Nephron progenitor cell (in vitro differentiated cells): ENCODE data around the gene ZNF688.

Source experiments
- DNase-seq: peaks from one replicate; pipeline ENCODE4 v3.0.0; 2021
- H3K27ac Mint-ChIP-seq: 2 replicates; pipeline ENCODE4 v1.8.0; 2021; ENCODE audit warnings: mild to moderate bottlenecking, moderate library complexity, mixed read lengths
- H3K27me3 Mint-ChIP-seq: 2 replicates; pipeline ENCODE4 v1.8.0; 2021; ENCODE audit warnings: mild to moderate bottlenecking, low read depth, mixed read lengths; ENCODE audit not compliant: poor library complexity
- H3K36me3 Mint-ChIP-seq: 2 replicates; pipeline ENCODE4 v1.8.0; 2021; ENCODE audit warnings: low read depth, mixed read lengths
- H3K4me1 Mint-ChIP-seq: 2 replicates; pipeline ENCODE4 v1.8.0; 2021; ENCODE audit warnings: mixed read lengths
- H3K4me3 Mint-ChIP-seq: 2 replicates; pipeline ENCODE4 v1.8.0; 2021; ENCODE audit warnings: mild to moderate bottlenecking, moderate library complexity, mixed read lengths
- H3K9me3 Mint-ChIP-seq: 2 replicates; pipeline ENCODE4 v1.8.0; 2021; ENCODE audit warnings: mild to moderate bottlenecking, moderate library complexity, mixed read lengths
- TF ChIP-seq, protein P1 (sequence below): fragments of 200-600 bp; sonication (generic); IDR thresholded peaks from 2 replicates; pipeline ENCODE4 v1.5.0; 2021; ENCODE audit warnings: antibody characterized with exemption

The ZNF688 gene

DNA sequence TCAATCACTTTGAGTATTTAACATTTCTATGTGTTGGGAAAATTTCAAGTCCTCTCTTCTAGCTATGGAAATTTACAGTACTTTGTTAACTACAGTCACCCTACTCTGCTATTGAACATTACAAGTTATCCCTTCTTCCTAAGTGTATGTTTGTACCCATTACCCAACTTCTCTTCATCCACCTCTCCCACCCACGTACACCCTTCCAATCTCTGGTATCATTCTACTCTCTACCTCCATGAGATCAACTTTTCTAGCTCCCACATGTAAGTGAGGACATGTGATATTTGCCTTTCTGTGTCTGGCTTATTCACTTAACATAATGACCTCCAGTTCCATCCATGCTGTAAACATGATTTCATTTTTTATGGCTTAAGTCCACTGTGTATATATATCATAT is 3.2 kb upstream of the ZNF688 start:
- Mint-ChIP-seq H3K9me3 (no peaks in the 10 kb centered on the region), H3K27ac (peak overlapping the region; percentile 44), H3K4me1 (peaks cover 23% of the 10 kb centered on the region), H3K36me3 (peaks cover 20% of the 10 kb centered on the region), H3K27me3 (peaks cover 9% of the 10 kb centered on the region), H3K4me3 (no peak overlapping the region)
- TF ChIP-seq, protein P1, sequence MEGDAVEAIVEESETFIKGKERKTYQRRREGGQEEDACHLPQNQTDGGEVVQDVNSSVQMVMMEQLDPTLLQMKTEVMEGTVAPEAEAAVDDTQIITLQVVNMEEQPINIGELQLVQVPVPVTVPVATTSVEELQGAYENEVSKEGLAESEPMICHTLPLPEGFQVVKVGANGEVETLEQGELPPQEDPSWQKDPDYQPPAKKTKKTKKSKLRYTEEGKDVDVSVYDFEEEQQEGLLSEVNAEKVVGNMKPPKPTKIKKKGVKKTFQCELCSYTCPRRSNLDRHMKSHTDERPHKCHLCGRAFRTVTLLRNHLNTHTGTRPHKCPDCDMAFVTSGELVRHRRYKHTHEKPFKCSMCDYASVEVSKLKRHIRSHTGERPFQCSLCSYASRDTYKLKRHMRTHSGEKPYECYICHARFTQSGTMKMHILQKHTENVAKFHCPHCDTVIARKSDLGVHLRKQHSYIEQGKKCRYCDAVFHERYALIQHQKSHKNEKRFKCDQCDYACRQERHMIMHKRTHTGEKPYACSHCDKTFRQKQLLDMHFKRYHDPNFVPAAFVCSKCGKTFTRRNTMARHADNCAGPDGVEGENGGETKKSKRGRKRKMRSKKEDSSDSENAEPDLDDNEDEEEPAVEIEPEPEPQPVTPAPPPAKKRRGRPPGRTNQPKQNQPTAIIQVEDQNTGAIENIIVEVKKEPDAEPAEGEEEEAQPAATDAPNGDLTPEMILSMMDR: no peak
- DNase-seq: no peak

DNA sequence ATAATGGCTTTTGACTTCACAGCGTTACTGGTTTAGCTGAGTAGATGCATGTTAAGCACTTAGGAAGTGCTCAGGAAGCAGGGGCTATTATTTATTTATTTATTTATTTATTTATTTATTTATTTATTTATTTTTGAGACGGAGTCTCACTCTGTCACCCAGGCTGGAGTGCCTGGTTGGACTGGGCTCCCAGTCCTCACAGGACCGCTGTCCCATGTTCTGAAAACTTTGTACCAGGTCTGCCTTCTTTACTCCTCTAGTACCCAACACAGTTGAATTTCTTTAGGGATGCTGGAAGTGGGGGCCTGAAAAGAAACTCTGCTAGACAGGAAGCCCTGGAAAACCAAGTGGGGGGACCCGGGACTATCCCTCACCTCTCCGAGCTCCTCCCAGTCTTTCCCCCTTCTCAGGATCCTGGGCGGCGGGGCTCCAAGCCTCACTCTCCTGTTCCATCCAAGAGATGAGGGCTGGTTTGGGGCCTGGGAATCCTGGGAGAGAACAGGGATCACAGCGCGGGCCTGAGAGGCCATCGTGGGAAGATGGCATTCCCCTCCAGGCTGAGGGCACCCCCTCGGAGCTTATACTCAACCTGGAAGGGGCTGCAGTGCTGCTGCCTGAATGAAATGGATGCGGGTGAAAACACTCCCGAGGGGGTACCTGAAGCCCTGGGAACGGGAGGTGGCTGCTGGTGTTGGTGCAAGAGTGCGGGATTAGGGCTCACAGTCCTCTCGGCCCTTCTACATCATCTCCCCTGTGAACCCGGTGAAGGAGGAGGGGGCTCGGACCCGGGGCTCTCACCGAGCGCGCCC is 674 bp downstream of the ZNF688 start:
- peak; percentile 29 for DNase-seq
- Mint-ChIP-seq H3K27me3 (peaks cover 15% of the 10 kb centered on the region), H3K9me3 (no peaks in the 10 kb centered on the region)

DNA sequence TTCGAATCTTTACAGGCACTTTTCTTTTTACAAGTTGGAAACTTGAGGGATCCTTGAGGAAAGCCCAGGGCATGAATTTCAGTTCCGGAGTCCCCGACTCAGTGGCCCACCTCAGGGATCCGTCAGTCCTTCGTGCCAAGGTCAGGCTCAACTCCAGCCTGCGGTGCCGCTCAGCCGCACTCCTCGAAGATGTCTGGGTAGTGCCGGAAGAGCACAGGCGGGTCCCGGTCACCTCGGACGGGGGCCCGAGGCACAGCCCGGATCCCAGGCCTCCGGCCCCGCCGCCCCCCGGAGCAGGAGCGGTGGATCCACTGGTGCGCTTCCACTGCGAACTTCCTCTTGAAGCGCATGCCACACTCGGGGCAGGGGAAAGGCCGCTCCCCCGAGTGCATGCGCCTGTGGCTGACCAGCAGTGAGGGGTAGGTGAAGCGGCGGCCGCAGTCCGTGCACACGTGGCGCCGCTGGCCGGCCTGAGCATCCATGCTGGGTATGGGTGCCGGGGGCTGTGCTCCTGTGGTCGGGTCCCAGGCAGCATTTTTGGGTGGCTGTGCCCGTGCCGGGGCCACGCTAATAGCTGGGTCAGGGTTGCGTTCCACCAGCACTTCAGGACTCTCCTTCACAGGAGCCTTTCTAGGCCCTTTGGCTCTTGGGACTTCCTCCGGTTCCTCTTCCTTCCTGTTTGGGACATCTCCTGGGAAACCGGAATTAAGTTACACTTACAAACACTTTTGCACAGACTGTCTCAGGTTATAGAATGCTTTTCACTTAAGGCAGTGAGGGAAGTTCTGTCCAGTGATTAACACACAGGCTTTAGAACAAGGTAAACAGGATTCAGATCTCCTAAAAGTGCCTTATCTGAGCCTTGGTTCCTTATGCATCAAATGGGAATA is 1.5 kb downstream of the ZNF688 start:
- Mint-ChIP-seq H3K36me3 (peaks cover 5% of the 10 kb centered on the region), H3K27me3 (peaks cover 18% of the 10 kb centered on the region), H3K4me1 (peaks cover 34% of the 10 kb centered on the region), H3K9me3 (no peaks in the 10 kb centered on the region), H3K27ac (peak overlapping the region; percentile 78), H3K4me3 (peak overlapping the region; percentile 91)
- TF ChIP-seq, protein P1: no peak
- DNase-seq: no peak

More for the DNA sequence above, 674 bp downstream of the ZNF688 start:
- peak overlapping the region; percentile 91 for H3K4me3 Mint-ChIP-seq
- TF ChIP-seq, protein P1: no peak
- peaks cover 30% of the 10 kb centered on the region for H3K4me1 Mint-ChIP-seq
- peak overlapping the region; percentile 95 for H3K27ac Mint-ChIP-seq
- peaks cover 6% of the 10 kb centered on the region for H3K36me3 Mint-ChIP-seq

DNA sequence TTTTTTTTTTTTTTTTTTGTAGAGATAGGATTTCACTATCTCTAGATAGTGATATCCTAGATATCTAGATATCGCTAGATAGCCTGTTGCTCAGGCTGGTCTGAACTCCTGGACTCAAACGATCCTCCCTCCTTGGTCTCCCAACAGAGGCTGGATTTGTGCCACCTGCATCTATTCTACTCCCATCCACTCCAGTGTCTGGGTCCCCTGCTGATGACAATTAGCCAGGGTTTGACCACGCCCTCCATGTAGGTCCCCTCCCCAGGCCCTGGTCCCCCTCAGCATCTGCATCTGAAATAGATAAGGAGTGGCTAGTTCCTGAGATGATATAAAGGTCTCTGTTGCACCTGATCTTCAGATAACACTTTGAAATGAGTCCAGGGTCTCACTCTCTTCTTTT is 2.2 kb downstream of the ZNF688 start:
- no peak overlapping the region for H3K4me3 Mint-ChIP-seq
- TF ChIP-seq, protein P1: no peak
- no peak overlapping the region for H3K27ac Mint-ChIP-seq
- peaks cover 37% of the 10 kb centered on the region for H3K4me1 Mint-ChIP-seq
- no peaks in the 10 kb centered on the region for H3K9me3 Mint-ChIP-seq
- peaks cover 18% of the 10 kb centered on the region for H3K27me3 Mint-ChIP-seq
- no peak for DNase-seq
- H3K36me3 Mint-ChIP-seq: no peaks in the 10 kb centered on the region

DNA sequence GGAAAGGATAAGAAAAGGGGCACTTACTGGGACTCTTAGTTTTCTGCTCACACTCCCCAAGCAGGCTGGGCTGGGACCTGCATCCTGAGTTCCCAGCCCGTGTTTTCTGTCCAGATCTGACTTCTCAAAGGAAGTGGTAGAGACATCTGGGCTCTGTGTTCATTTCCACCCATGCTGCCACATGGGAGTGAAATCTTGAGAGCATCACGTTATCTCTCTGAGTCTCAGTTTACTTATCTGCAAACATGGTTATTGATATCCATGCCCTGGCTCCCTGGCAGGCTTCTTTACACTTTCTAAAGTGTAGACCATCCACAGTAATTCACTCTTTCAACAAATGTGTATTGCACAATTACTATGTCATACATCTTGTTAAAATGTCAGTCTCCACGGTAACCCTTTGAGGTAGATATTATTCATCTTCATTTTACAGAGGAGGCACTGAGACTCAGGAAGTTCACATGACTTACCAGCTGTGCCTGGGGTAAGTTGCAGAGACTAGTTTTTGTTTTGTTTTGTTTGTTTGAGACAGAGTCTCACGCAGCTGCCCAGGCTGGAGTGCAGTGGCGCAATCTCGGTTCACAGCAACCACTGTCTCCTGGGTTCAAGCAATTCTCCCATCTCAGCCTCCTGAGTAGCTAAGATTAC is 3.4 kb downstream of the ZNF688 start:
- no peak overlapping the region for H3K27ac Mint-ChIP-seq
- TF ChIP-seq, protein P1: no peak
- no peak for DNase-seq
- no peaks in the 10 kb centered on the region for H3K9me3 Mint-ChIP-seq
- no peaks in the 10 kb centered on the region for H3K36me3 Mint-ChIP-seq
- H3K4me1 Mint-ChIP-seq: peaks cover 38% of the 10 kb centered on the region
- no peak overlapping the region for H3K4me3 Mint-ChIP-seq
- H3K27me3 Mint-ChIP-seq: peaks cover 15% of the 10 kb centered on the region
